Liver (tissue), 9 donors: ENCODE data around the gene CHD3. TPM values are rescaled to one million over a fixed set of nuclear protein-coding genes. Genes with fewer than 3 reads are reported as not detected.
"Not testable (repeated sequence)": the region's sequence is repeated elsewhere in the genome, so short reads cannot be mapped to it uniquely, and the experiment has no call there.

Experiments
- DNase-seq: peaks from one replicate; pipeline ENCODE4 v3.0.0-alpha.2; 2017; ENCODE audit warnings: low spot score
- H3K27ac ChIP-seq, 2 donors: one replicate each; pipeline ENCODE4 v1.7.0; 2013; ENCODE audit warnings: inconsistent platforms in 2 of 2, low read length in 2 of 2, control low read depth in 1 of 2, low read depth in 1 of 2, mild to moderate bottlenecking in 1 of 2
- H3K27me3 ChIP-seq, 4 donors: one replicate each; pipeline versions ENCODE4 v1.6.1 to v1.7.0; 2013; ENCODE audit warnings: low read length in 3 of 4, inconsistent platforms in 1 of 4, mild to moderate bottlenecking in 1 of 4, moderate library complexity in 1 of 4; ENCODE audit not compliant: control insufficient read depth in 4 of 4, insufficient read depth in 4 of 4
- H3K36me3 ChIP-seq, 4 donors: one replicate each; pipeline versions ENCODE4 v1.6.1 to v1.7.0; 2013; ENCODE audit warnings: low read length in 3 of 4, mild to moderate bottlenecking in 3 of 4, low read depth in 1 of 4, moderate library complexity in 1 of 4; ENCODE audit not compliant: control insufficient read depth in 4 of 4, insufficient read depth in 3 of 4
- H3K4me1 ChIP-seq, 4 donors: one replicate each; pipeline versions ENCODE4 v1.6.1 to v1.7.0; 2013; ENCODE audit warnings: low read length in 3 of 4, mild to moderate bottlenecking in 3 of 4, moderate library complexity in 1 of 4; ENCODE audit not compliant: control insufficient read depth in 4 of 4, insufficient read depth in 4 of 4
- H3K4me3 ChIP-seq, 3 donors: one replicate each; pipeline versions ENCODE4 v1.6.1 to v1.7.0; 2013; ENCODE audit warnings: low read length in 3 of 3, control low read depth in 1 of 3, low read depth in 1 of 3, mild to moderate bottlenecking in 1 of 3
- H3K9ac ChIP-seq, 2 donors: one replicate each; pipeline ENCODE4 v1.7.0; 2013; ENCODE audit warnings: low read length in 2 of 2, mild to moderate bottlenecking in 2 of 2, moderate library complexity in 2 of 2, control low read depth in 1 of 2, low read depth in 1 of 2
- H3K9me3 ChIP-seq, 4 donors: one replicate each; pipeline versions ENCODE4 v1.6.1 to v1.7.0; 2013; ENCODE audit warnings: low read length in 3 of 4; ENCODE audit not compliant: control insufficient read depth in 4 of 4
- ATF3 ChIP-seq: IDR thresholded peaks from 2 replicates; pipeline ENCODE4 v1.6.1; 2016; ENCODE audit warnings: antibody characterized with exemption
- CTCF ChIP-seq: fragments of 150-350 bp; IDR thresholded peaks from 2 replicates; pipeline ENCODE4 v1.5.1; 2017; ENCODE audit warnings: improper control_type of control experiment, low read depth, low read length; ENCODE audit not compliant: missing input control
- FOXA1 ChIP-seq: IDR thresholded peaks from 2 replicates; pipeline ENCODE4 v1.6.1; 2016; ENCODE audit warnings: antibody characterized with exemption
- FOXA2 ChIP-seq: IDR thresholded peaks from 2 replicates; pipeline ENCODE4 v1.6.1; 2016; ENCODE audit warnings: antibody characterized with exemption
- GABPA ChIP-seq, 2 donors: IDR thresholded peaks in 1 of 2; conservative IDR thresholded peaks in 1 of 2; 2 replicates each; pipeline ENCODE4 v1.6.1; 2016; ENCODE audit warnings: antibody characterized with exemption in 2 of 2, mild to moderate bottlenecking in 1 of 2, moderate library complexity in 1 of 2
- HNF4A ChIP-seq, 2 donors: conservative IDR thresholded peaks; 2 replicates each; pipeline ENCODE4 v1.6.1; 2016; ENCODE audit warnings: antibody characterized with exemption in 2 of 2, mild to moderate bottlenecking in 2 of 2
- HNF4G ChIP-seq: IDR thresholded peaks from 2 replicates; pipeline ENCODE4 v1.6.1; 2016; ENCODE audit warnings: antibody characterized with exemption
- RAD21 ChIP-seq, 2 donors: IDR thresholded peaks; 2 replicates each; pipeline ENCODE4 v1.6.1; 2016; ENCODE audit warnings: antibody characterized with exemption in 2 of 2, mild to moderate bottlenecking in 2 of 2
- REST ChIP-seq: IDR thresholded peaks from 2 replicates; pipeline ENCODE4 v1.6.1; 2016; ENCODE audit warnings: antibody characterized with exemption, mild to moderate bottlenecking
- RXRA ChIP-seq, 2 donors: IDR thresholded peaks; 2 replicates each; pipeline ENCODE4 v1.6.1; 2017 to 2018; ENCODE audit warnings: antibody characterized with exemption in 2 of 2, mild to moderate bottlenecking in 1 of 2
- SP1 ChIP-seq: IDR thresholded peaks from 2 replicates; pipeline ENCODE4 v1.6.1; 2018; ENCODE audit warnings: antibody characterized with exemption, mild to moderate bottlenecking
- TAF1 ChIP-seq: conservative IDR thresholded peaks from 2 replicates; pipeline ENCODE4 v1.6.1; 2016; ENCODE audit warnings: antibody characterized with exemption, mild to moderate bottlenecking
- YY1 ChIP-seq: IDR thresholded peaks from 2 replicates; pipeline ENCODE4 v1.6.1; 2016; ENCODE audit warnings: antibody characterized with exemption, mild to moderate bottlenecking
- ZBTB33 ChIP-seq: IDR thresholded peaks from 2 replicates; pipeline ENCODE4 v1.6.1; 2016; ENCODE audit warnings: antibody characterized with exemption
- WGBS: extraction: QIAGEN DNeasy Blood & Tissue Kit; methylation state at CpG from one replicate; pipeline ENCODE4 v1.1.7; 2013; 5-methylcytosine and 5-hydroxymethylcytosine counted together
- polyA plus RNA-seq, 2 donors: library from polyadenylated mRNA; stranded (reverse) in 1 of 2; unstranded in 1 of 2; fragments of 200-250 nt in 1 of 2; fragments of >200 nt in 1 of 2; fragmentation: Nextera tagmentation in 1 of 2; extraction: Ambion mirVana in 1 of 2; gene quantifications; one replicate each; pipeline versions ENCODE4 v1.2.1 to v1.2.3, GENCODE V29; 2013 to 2015
- total RNA-seq, 2 donors: library from RNA; depleted of rRNA; stranded (reverse); fragments of >200 nt; gene quantifications; one replicate each; pipeline ENCODE4 v1.2.3, GENCODE V29; 2014
- donor health status: healthy.
- donor health status: healthy.
- donor health status: healthy.
- donor health status: healthy.
- donor health status: healthy.

CHD3 gene
- total and polyA plus RNA-seq, 4 donors = 1.9 to 14.4 (median 7.2) TPM

- Histone ChIP-seq H3K9me3 (no peaks in the 10 kb centered on the region), H3K4me3 (no peak overlapping the region), H3K36me3 (peaks cover 0 to 2% (median 0%) of the 10 kb centered on the region in 4 donors), H3K4me1 (peaks cover 0 to 28% (median 19%) of the 10 kb centered on the region in 4 donors), H3K27me3 (no peaks in the 10 kb centered on the region), H3K27ac (no peak overlapping the region), H3K9ac (no peak overlapping the region)
- 22% methylated on average over 3 of the region's 3 CpGs for WGBS
- TF ChIP-seq RXRA (IDR thresholded peaks at IDR 0.05) = no peak
- TF ChIP-seq HNF4A (conservative IDR thresholded peaks at IDR 0.05) = peak in 1 of 2 donors; percentile 26
- no peak for TF ChIP-seq YY1
- no peak for TF ChIP-seq FOXA2
- peak; percentile 90 for TF ChIP-seq RAD21 (IDR thresholded peaks at IDR 0.05)
- no peak for TF ChIP-seq TAF1
- no peak for TF ChIP-seq FOXA1
- peak; percentile 84 for TF ChIP-seq CTCF
- no peak for DNase-seq
These were observed 25.7 kb upstream of the CHD3 start for GRCh38 chr17:7862692-7863437.

- not testable (repeated sequence) for H3K36me3 ChIP-seq, H3K9ac ChIP-seq, H3K27me3 ChIP-seq, H3K4me3 ChIP-seq, H3K9me3 ChIP-seq, DNase-seq, H3K27ac ChIP-seq
- WGBS = 84% methylated on average over 5 of the region's 5 CpGs
- peaks cover 0 to 14% (median 6%) of the 10 kb centered on the region in 4 donors for H3K4me1 ChIP-seq
These were observed 24.2 kb upstream of the CHD3 start for GRCh38 chr17:7864384-7864783.

GRCh38 chr17:7864995-7865650 lies 23.5 kb upstream of the CHD3 start:
- Histone ChIP-seq H3K9me3 (no peaks in the 10 kb centered on the region), H3K9ac (no peak overlapping the region), H3K4me1 (peaks cover 0 to 8% (median 5%) of the 10 kb centered on the region in 4 donors), H3K27ac (no peak overlapping the region), H3K4me3 (no peak overlapping the region), H3K27me3 (no peaks in the 10 kb centered on the region), H3K36me3 (peaks cover 0 to 2% (median 0%) of the 10 kb centered on the region in 4 donors)
- no peak for DNase-seq
- no peak for TF ChIP-seq CTCF
- TF ChIP-seq ATF3 = no peak
- TF ChIP-seq REST = no peak
- no peak for TF ChIP-seq ZBTB33
- TF ChIP-seq RAD21 (IDR thresholded peaks at IDR 0.05) = no peak
- TF ChIP-seq FOXA2 = no peak
- no peak for TF ChIP-seq GABPA (IDR thresholded peaks at IDR 0.05 in 1 of 2, conservative IDR thresholded peaks at IDR 0.05 in 1 of 2)
- TF ChIP-seq YY1 = no peak
- TF ChIP-seq HNF4G = no peak
- TF ChIP-seq TAF1 = no peak
- TF ChIP-seq SP1 = no peak
- 95% methylated on average over 5 of the region's 5 CpGs for WGBS
